SU-DHL-6 (cell line): ENCODE results near the gene ARPC4.

Source experiments
- H2AFZ ChIP-seq: fragments of 200-600 bp; sonication (generic); 2 replicates; pipeline ENCODE4 v1.6.1; 2014; ENCODE audit warnings: low read depth, mild to moderate bottlenecking, moderate library complexity, mixed read lengths, antibody characterized with exemption, low read length; ENCODE audit not compliant: severe bottlenecking
- H3F3A ChIP-seq: fragments of 200-600 bp; shearing (Covaris generic); 2 replicates; pipeline ENCODE4 v1.6.0; 2016; ENCODE audit warnings: antibody characterized with exemption, mild to moderate bottlenecking; ENCODE audit not compliant: insufficient read depth
- H3K27ac ChIP-seq: fragments of 200-600 bp; sonication (generic); 2 replicates; pipeline ENCODE4 v1.5.1; 2016; ENCODE audit warnings: low read depth, mild to moderate bottlenecking, low read length, moderate library complexity, mixed read lengths
- H3K27me3 ChIP-seq: fragments of 200-600 bp; sonication (generic), shearing (Covaris generic); 2 replicates; pipeline ENCODE4 v1.6.0; 2014; ENCODE audit warnings: mild to moderate bottlenecking, low read length
- H3K36me3 ChIP-seq: fragments of 200-600 bp; sonication (generic); 2 replicates; pipeline ENCODE4 v1.6.1; 2014; ENCODE audit warnings: mild to moderate bottlenecking, low read length, mixed read lengths
- H3K4me2 ChIP-seq: fragments of 300-600, 200-600 bp; shearing (Covaris generic), sonication (generic); 2 replicates; pipeline ENCODE4 v1.6.0; 2014; ENCODE audit warnings: low read length, low read depth, mild to moderate bottlenecking; ENCODE audit not compliant: poor library complexity, severe bottlenecking
- H3K4me3 ChIP-seq: fragments of 200-600 bp; sonication (generic); 2 replicates; pipeline ENCODE4 v1.5.1; 2014; ENCODE audit warnings: antibody characterized with exemption, low read length, mild to moderate bottlenecking, mixed read lengths; ENCODE audit not compliant: insufficient read depth, poor library complexity, severe bottlenecking
- H3K79me2 ChIP-seq: fragments of 200-600 bp; sonication (generic); 2 replicates; pipeline ENCODE4 v1.6.1; 2014; ENCODE audit warnings: mild to moderate bottlenecking, low read length, moderate library complexity; ENCODE audit not compliant: insufficient read depth
- H3K9ac ChIP-seq: fragments of 200-600 bp; sonication (generic); 2 replicates; pipeline ENCODE4 v1.7.0; 2014; ENCODE audit warnings: mild to moderate bottlenecking, low read length
- H3K9me2 ChIP-seq: fragments of 200-600 bp; sonication (generic); replicated peaks from 2 replicates; pipeline ENCODE4 v1.6.1; 2014; ENCODE audit warnings: low read length; ENCODE audit not compliant: insufficient read depth
- H3K9me3 ChIP-seq: fragments of 200-600 bp; sonication (generic); 2 replicates; pipeline ENCODE4 v1.6.1; 2014; ENCODE audit warnings: low read length, mixed read lengths; ENCODE audit not compliant: insufficient read depth
- H4K20me1 ChIP-seq: fragments of 200-600 bp; sonication (generic); 2 replicates; pipeline ENCODE4 v1.6.1; 2014; ENCODE audit warnings: low read depth, mild to moderate bottlenecking, antibody characterized with exemption, low read length, moderate library complexity, mixed read lengths
- EZH2phosphoT487 ChIP-seq: fragments of 200-600 bp; sonication (generic), shearing (Covaris generic); conservative IDR thresholded peaks from 2 replicates; pipeline ENCODE4 v1.6.1; 2018; ENCODE audit warnings: mild to moderate bottlenecking, antibody characterized with exemption, low read length, moderate library complexity, mixed read lengths
- TF ChIP-seq, protein P1 (sequence below): fragments of 200-600 bp; sonication (generic); IDR thresholded peaks from one replicate; pipeline ENCODE4 v1.5.1; 2017; ENCODE audit warnings: antibody characterized with exemption, mild to moderate bottlenecking, low read length, moderate library complexity; ENCODE audit not compliant: insufficient read depth, poor library complexity, severe bottlenecking

ARPC4 gene

DNA sequence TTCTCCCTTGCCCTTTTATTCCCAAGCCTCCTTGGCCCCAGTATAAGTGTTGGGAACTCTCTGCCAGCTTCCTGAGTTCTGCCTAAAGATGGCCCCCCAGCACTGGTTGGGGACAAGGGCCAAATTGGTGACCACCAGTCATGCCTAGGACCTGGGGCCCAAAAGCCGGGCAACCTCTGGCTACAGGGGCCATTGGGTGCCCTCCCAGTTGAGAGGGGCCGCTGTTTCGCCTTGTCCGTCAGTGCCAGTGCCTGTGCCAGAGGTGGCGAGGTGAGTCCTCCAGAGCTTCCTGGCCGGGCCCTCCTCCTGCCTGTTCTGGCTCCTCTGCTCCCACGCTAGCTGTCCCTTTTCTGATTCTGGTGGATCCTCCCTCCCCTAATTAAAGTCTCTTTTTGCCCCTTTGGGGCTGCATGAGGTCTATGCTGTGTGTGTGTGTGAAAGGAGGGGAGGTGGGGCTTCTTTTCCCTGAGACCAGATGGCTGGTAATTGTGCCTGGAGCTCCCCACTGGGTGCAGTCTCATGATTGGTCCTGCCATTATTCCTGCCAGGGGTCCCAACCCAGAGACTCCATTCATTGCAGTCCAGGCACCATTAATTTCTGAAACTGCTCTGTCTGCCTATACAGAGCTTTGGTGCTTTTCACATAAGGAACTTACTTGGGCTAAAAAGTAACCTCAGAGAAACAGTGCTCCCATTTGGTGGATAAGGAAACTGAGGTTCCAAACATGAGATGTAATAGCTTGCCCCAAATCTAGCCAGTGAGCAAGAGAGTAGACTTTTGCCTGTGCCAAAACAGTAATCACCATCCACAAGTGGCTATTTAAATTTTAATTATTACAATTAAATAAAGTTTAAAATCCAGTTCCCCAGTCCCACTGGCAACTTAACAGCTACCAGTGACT, 14.1 kb downstream of the ARPC4 start:
- Histone ChIP-seq H3K36me3 (peaks cover 10% of the 10 kb centered on the region; the same call in 1 of the 2 replicates), H4K20me1 (no peaks in the 10 kb centered on the region), H3K9ac (no peak overlapping the region), H3K4me3 (no peak overlapping the region), H3F3A (peaks cover 26% of the 10 kb centered on the region), H3K27ac (no peak overlapping the region), H3K27me3 (no peaks in the 10 kb centered on the region), H2AFZ (no peak overlapping the region), H3K79me2 (no peaks in the 10 kb centered on the region), H3K9me2 (no peaks in the 10 kb centered on the region), H3K4me2 (no peak overlapping the region), H3K9me3 (no peaks in the 10 kb centered on the region)
- TF ChIP-seq, protein P1, sequence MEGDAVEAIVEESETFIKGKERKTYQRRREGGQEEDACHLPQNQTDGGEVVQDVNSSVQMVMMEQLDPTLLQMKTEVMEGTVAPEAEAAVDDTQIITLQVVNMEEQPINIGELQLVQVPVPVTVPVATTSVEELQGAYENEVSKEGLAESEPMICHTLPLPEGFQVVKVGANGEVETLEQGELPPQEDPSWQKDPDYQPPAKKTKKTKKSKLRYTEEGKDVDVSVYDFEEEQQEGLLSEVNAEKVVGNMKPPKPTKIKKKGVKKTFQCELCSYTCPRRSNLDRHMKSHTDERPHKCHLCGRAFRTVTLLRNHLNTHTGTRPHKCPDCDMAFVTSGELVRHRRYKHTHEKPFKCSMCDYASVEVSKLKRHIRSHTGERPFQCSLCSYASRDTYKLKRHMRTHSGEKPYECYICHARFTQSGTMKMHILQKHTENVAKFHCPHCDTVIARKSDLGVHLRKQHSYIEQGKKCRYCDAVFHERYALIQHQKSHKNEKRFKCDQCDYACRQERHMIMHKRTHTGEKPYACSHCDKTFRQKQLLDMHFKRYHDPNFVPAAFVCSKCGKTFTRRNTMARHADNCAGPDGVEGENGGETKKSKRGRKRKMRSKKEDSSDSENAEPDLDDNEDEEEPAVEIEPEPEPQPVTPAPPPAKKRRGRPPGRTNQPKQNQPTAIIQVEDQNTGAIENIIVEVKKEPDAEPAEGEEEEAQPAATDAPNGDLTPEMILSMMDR = no peak
- TF ChIP-seq EZH2phosphoT487 = no peak

DNA sequence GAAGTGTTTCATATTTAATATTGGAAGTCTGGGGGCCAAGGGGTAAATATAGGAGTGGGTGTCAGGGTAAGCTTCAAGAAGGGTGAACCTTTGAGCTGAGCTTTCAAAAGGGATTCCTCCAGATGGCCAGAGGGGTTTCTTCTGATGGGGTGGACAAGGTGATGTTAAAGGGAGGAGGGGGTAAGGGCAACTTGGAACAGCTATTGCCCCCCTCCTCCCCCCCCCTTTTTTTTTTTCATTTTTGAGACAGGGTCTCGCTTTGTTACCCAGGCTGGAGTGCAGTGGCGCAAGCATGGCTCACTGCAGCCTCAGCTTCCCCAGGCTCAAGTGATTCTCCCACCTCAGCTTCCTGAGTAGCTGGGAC, 15.1 kb downstream of the ARPC4 start:
- no peak overlapping the region for H2AFZ ChIP-seq
- H3K36me3 ChIP-seq = peaks cover 10% of the 10 kb centered on the region; the same call in 1 of the 2 replicates
- H3K79me2 ChIP-seq = no peaks in the 10 kb centered on the region
- no peak overlapping the region for H3K4me3 ChIP-seq
- peaks cover 26% of the 10 kb centered on the region for H3F3A ChIP-seq
- no peaks in the 10 kb centered on the region for H3K9me2 ChIP-seq
- H3K9ac ChIP-seq = no peak overlapping the region
- TF ChIP-seq EZH2phosphoT487 = no peak
- TF ChIP-seq, protein P1 = no peak
- H3K27ac ChIP-seq = no peak overlapping the region
- H4K20me1 ChIP-seq = no peaks in the 10 kb centered on the region
- H3K4me2 ChIP-seq = no peak overlapping the region
- H3K9me3 ChIP-seq = no peaks in the 10 kb centered on the region
- H3K27me3 ChIP-seq = no peaks in the 10 kb centered on the region

- peak overlapping the region; percentile 51 for H3K27ac ChIP-seq
- H3K79me2 ChIP-seq = no peaks in the 10 kb centered on the region
- H3K9me2 ChIP-seq = no peaks in the 10 kb centered on the region
- H3F3A ChIP-seq = peaks cover 26% of the 10 kb centered on the region
- no peaks in the 10 kb centered on the region for H3K27me3 ChIP-seq
- H3K9ac ChIP-seq = no peak overlapping the region
- no peaks in the 10 kb centered on the region for H3K9me3 ChIP-seq
- H3K4me2 ChIP-seq = no peak overlapping the region
- TF ChIP-seq EZH2phosphoT487 = no peak
- TF ChIP-seq, protein P1 = peak; percentile 11
- H3K4me3 ChIP-seq = no peak overlapping the region
- no peak overlapping the region for H2AFZ ChIP-seq
- H4K20me1 ChIP-seq = no peaks in the 10 kb centered on the region
- peaks cover 5% of the 10 kb centered on the region; the same call in 1 of the 2 replicates for H3K36me3 ChIP-seq
Observed at GRCh38 chr3:9808345-9809037, 15.6 kb downstream of the ARPC4 start.
